IMR-90 (cell line): ENCODE results near the gene GLMP. TPM values are rescaled to one million over a fixed set of nuclear protein-coding genes. Genes with fewer than 3 reads are reported as not detected.

ENCODE experiments used
- ATAC-seq: fragments of 200-7000 bp; cut with Tn5 transposase; 2 replicates; pipeline ENCODE4 v1.9.1; 2020; ENCODE audit warnings: low read depth, mild to moderate bottlenecking, moderate library complexity
- BruUV-seq: library from RNA; stranded (reverse); fragments of 400-500 nt; replicated peaks from 2 replicates; lab custom pipeline; 2021; lab: Mats Ljungman, UMichigan
- CTCF ChIA-PET: fragments of 300-600 bp; formaldehyde crosslinking; extraction: SDS; loops from one replicate; lab custom pipeline; 2021; ENCODE audit warnings: antibody characterized with exemption; lab: Yijun Ruan, JAX
- POLR2A ChIA-PET: fragments of 300-600 bp; sonication (Branson Sonifier 250); formaldehyde crosslinking; loops from one replicate; lab custom pipeline; 2022; ENCODE audit warnings: antibody characterized with exemption; ENCODE audit not compliant: unreplicated experiment; lab: Charles Lee
- DNase-seq: peaks from one replicate; pipeline ENCODE4 v3.0.0; 2013
- H2AFZ ChIP-seq: replicated peaks from 2 replicates; pipeline ENCODE3; 2013; ENCODE audit warnings: low read length, mild to moderate bottlenecking; ENCODE audit not compliant: poor library complexity
- H2AK5ac ChIP-seq: 2 replicates; pipeline ENCODE4 v1.6.1; 2013; ENCODE audit warnings: low read depth, low read length, inconsistent platforms
- H2AK9ac ChIP-seq: replicated peaks from 2 replicates; pipeline ENCODE3; 2013; ENCODE audit warnings: mild to moderate bottlenecking, low read depth, low read length, moderate library complexity; ENCODE audit not compliant: poor library complexity
- H2BK120ac ChIP-seq: 2 replicates; pipeline ENCODE4 v1.6.1; 2013; ENCODE audit warnings: low read depth, low read length, inconsistent platforms
- H2BK15ac ChIP-seq: 3 replicates; pipeline ENCODE4 v1.6.1; 2013; ENCODE audit warnings: low read depth, low read length, inconsistent platforms
- H2BK20ac ChIP-seq: 2 replicates; pipeline ENCODE4 v1.6.1; 2013; ENCODE audit warnings: low read depth, mild to moderate bottlenecking, inconsistent platforms, low read length, moderate library complexity
- H2BK5ac ChIP-seq: 2 replicates; pipeline ENCODE4 v1.6.1; 2013; ENCODE audit warnings: mild to moderate bottlenecking, low read depth, low read length, inconsistent platforms; ENCODE audit not compliant: poor library complexity, severe bottlenecking
- H3K14ac ChIP-seq: replicated peaks from 2 replicates; pipeline ENCODE4 v1.6.1; 2013; ENCODE audit warnings: low read depth, low read length, inconsistent platforms
- H3K18ac ChIP-seq: 2 replicates; pipeline ENCODE4 v1.6.1; 2013; ENCODE audit warnings: low read depth, low read length, control low read depth
- H3K23ac ChIP-seq: 2 replicates; pipeline ENCODE4 v1.6.1; 2013; ENCODE audit warnings: low read depth, low read length, inconsistent platforms
- H3K27ac ChIP-seq: 2 replicates; pipeline ENCODE4 v1.5.1; 2013; ENCODE audit warnings: mild to moderate bottlenecking, control low read depth, low read length; ENCODE audit not compliant: insufficient read depth
- H3K27me3 ChIP-seq: 2 replicates; pipeline ENCODE4 v1.6.1; 2013; ENCODE audit warnings: low read length; ENCODE audit not compliant: control insufficient read depth, insufficient read depth
- H3K36me3 ChIP-seq: 2 replicates; pipeline ENCODE4 v1.6.1; 2013; ENCODE audit warnings: low read length, mixed read lengths; ENCODE audit not compliant: control insufficient read depth, insufficient read depth
- H3K4ac ChIP-seq: 2 replicates; pipeline ENCODE4 v1.6.1; 2013; ENCODE audit warnings: low read depth, low read length, inconsistent platforms
- H3K4me1 ChIP-seq: 2 replicates; pipeline ENCODE4 v1.6.1; 2013; ENCODE audit warnings: low read length, mixed read lengths; ENCODE audit not compliant: control insufficient read depth, insufficient read depth
- H3K4me2 ChIP-seq: 2 replicates; pipeline ENCODE4 v1.6.1; 2013; ENCODE audit warnings: low read depth, mild to moderate bottlenecking, control low read depth, low read length, moderate library complexity
- H3K4me3 ChIP-seq: 2 replicates; pipeline ENCODE4 v1.5.1; 2013; ENCODE audit warnings: low read depth, mild to moderate bottlenecking, control low read depth, low read length, moderate library complexity; ENCODE audit not compliant: insufficient read depth
- H3K56ac ChIP-seq: 2 replicates; pipeline ENCODE4 v1.6.1; 2013; ENCODE audit warnings: low read length, inconsistent platforms; ENCODE audit not compliant: insufficient read depth; ENCODE audit errors: extremely low read depth
- H3K79me1 ChIP-seq, 2 experiments: 2 replicates each; pipeline ENCODE4 v1.6.1; 2013; ENCODE audit warnings: low read length in 2 of 2, inconsistent platforms in 1 of 2, low read depth in 1 of 2
- H3K9ac ChIP-seq: 2 replicates; pipeline ENCODE4 v1.6.1; 2013; ENCODE audit warnings: low read depth, low read length, control low read depth
- H3K9me1 ChIP-seq: 2 replicates; pipeline ENCODE4 v1.6.1; 2013; ENCODE audit warnings: low read length, inconsistent platforms; ENCODE audit not compliant: insufficient read depth
- H3K9me3 ChIP-seq: 2 replicates; pipeline ENCODE4 v1.6.1; 2013; ENCODE audit warnings: low read length; ENCODE audit not compliant: control insufficient read depth, insufficient read depth
- H4K20me1 ChIP-seq: 2 replicates; pipeline ENCODE4 v1.6.1; 2013; ENCODE audit warnings: low read length, inconsistent platforms; ENCODE audit not compliant: insufficient read depth
- H4K5ac ChIP-seq: 2 replicates; pipeline ENCODE4 v1.6.1; 2013; ENCODE audit warnings: mild to moderate bottlenecking, low read depth, low read length, control low read depth
- H4K8ac ChIP-seq, 2 experiments: 2 replicates each; pipeline ENCODE4 v1.6.1; 2013; ENCODE audit warnings: low read depth in 2 of 2, low read length in 2 of 2, control low read depth in 1 of 2, inconsistent platforms in 1 of 2
- H4K91ac ChIP-seq: 2 replicates; pipeline ENCODE4 v1.6.1; 2013; ENCODE audit warnings: low read depth, low read length, inconsistent platforms; ENCODE audit not compliant: insufficient read depth
- FOS ChIP-seq: fragments of 150-350 bp; IDR thresholded peaks from 2 replicates; pipeline ENCODE4 v1.6.1; 2016; ENCODE audit warnings: low read depth, low read length
- MAZ ChIP-seq: IDR thresholded peaks from 2 replicates; pipeline ENCODE4 v1.6.1; 2012; ENCODE audit warnings: low read depth, mild to moderate bottlenecking, low read length, improper control_type of control experiment, moderate library complexity, borderline replicate concordance
- MXI1 ChIP-seq: IDR thresholded peaks from 2 replicates; pipeline ENCODE4 v1.6.1; 2012; ENCODE audit warnings: low read depth, mild to moderate bottlenecking, low read length, moderate library complexity, borderline replicate concordance
- POLR2A ChIP-seq: IDR thresholded peaks from 2 replicates; pipeline ENCODE4 v1.6.1; 2012; ENCODE audit warnings: mild to moderate bottlenecking, low read depth, low read length
- RAD21 ChIP-seq: IDR thresholded peaks from 2 replicates; pipeline ENCODE4 v1.6.1; 2012; ENCODE audit warnings: low read length, improper control_type of control experiment
- WGBS, 2 experiments: methylation state at CpG; one replicate each; pipeline versions ENCODE4 v1.1.5 to v1.1.7; 2013; ENCODE audit warnings: missing lambda C conversion rate in 2 of 2; ENCODE audit not compliant: insufficient read length in 1 of 2; ENCODE audit errors: extremely low coverage in 2 of 2; 5-methylcytosine and 5-hydroxymethylcytosine counted together
- dilution Hi-C: fragments of 300-500 bp; cut with HindIII; formaldehyde crosslinking; loops from one replicate; pipeline ENCODE4 v1.14.3; 2018; ENCODE audit warnings: low sequenced_read_pairs; ENCODE audit not compliant: unreplicated experiment
- in situ Hi-C: fragments of 300-500 bp; cut with MboI; formaldehyde crosslinking; loops from 3 replicates; pipeline ENCODE4 v1.14.3; 2019; ENCODE audit warnings: low sequenced_read_pairs, inconsistent platforms, mixed read lengths
- intact Hi-C: fragments of 100-400 bp; cut with micrococcal nuclease; formaldehyde crosslinking; loops from 2 replicates; pipeline ENCODE4 v1.10.0; 2022
- polyA plus RNA-seq, 3 experiments: library from polyadenylated mRNA; depleted of rRNA; stranded (reverse); fragments of >200 nt; gene quantifications; 2 replicates each; pipeline ENCODE4 v1.2.3, GENCODE V29; 2012; ENCODE audit warnings: low replicate concordance in 1 of 3
- total RNA-seq: library from RNA; depleted of rRNA; stranded (reverse); fragments of >200 nt; gene quantifications from 2 replicates; pipeline ENCODE4 v1.2.3, GENCODE V29; 2012

The GLMP gene
- total and polyA plus RNA-seq, 2 of the 4 experiments (the other 2 are of a cell fraction), result 32.6 to 43.1 TPM

GRCh38 chr1:156282479-156283222 lies 12.8 kb downstream of the GLMP start, which contains the start of gene SMG5:
SMG5 (minus strand) TSS chr1:156282825; CDS start chr1:156282680, 145 bp downstream.
- Histone ChIP-seq H2BK120ac (peak within 1 kb of the TSS; percentile 67), H2AK9ac (peak within 1 kb of the TSS; percentile 92), H4K20me1 (peaks cover 32% of the 10 kb centered on the region), H3K4me1 (peaks cover 9% of the 10 kb centered on the region), H3K9ac (peak within 1 kb of the TSS; percentile 86), H3K14ac (peak within 1 kb of the TSS; percentile 99), H3K4ac (peak within 1 kb of the TSS; percentile 95), H3K56ac (peak within 1 kb of the TSS; percentile 79), H2AFZ (peak within 1 kb of the TSS; percentile 92), H3K18ac (peak within 1 kb of the TSS; percentile 35; the same call in 1 of the 2 replicates), H4K91ac (peak within 1 kb of the TSS; percentile 85), H2BK15ac (peak within 1 kb of the TSS; percentile 22; the same call in 2 of the 3 replicates), H2BK20ac (no peak within 1 kb of the TSS), H2BK5ac (peak within 1 kb of the TSS; percentile 67), H4K8ac (peak within 1 kb of the TSS; percentile 72 to 99), H3K36me3 (peaks cover 14% of the 10 kb centered on the region), H3K9me3 (no peaks in the 10 kb centered on the region), H3K4me3 (peak within 1 kb of the TSS; percentile 67), H3K23ac (peak within 1 kb of the TSS; percentile 97), H3K27me3 (no peaks in the 10 kb centered on the region), H3K9me1 (peaks cover 7% of the 10 kb centered on the region), H3K79me1 (peaks cover 45 to 66% of the 10 kb centered on the region in 2 experiments; a peak in 3 of 4 replicates), H2AK5ac (peak within 1 kb of the TSS; percentile 76), H4K5ac (peak within 1 kb of the TSS; percentile 74), H3K27ac (peak within 1 kb of the TSS; percentile 78), H3K4me2 (peak within 1 kb of the TSS; percentile 90)
- intact Hi-C loops (no loop called here), in situ Hi-C loops (no loop called here), dilution Hi-C loops (no loop called here)
- 0% methylated on average over 32 of the region's 50 CpGs; no CpG with 5 or more reads in 1 of the 2 experiments for WGBS, 2 experiments
- DNase-seq (peak; percentile 99), ATAC-seq (peak; percentile 97)
- TF ChIP-seq FOS, result peak; percentile 30; the same call in 1 of the 2 replicates
- peak; percentile 97 for TF ChIP-seq POLR2A
- no peak for TF ChIP-seq RAD21
- peak; percentile 82 for TF ChIP-seq MXI1
- TF ChIP-seq MAZ, result peak; percentile 39; the same call in 1 of the 2 replicates
- ChIA-PET CTCF (no interaction called here), POLR2A (interaction anchor here (0.6 to 1.7 kb wide), 3 partner anchors 13 to 70 kb away, joined by 4 to 8 read pairs (median 4); partner anchors contain the start of genes GLMP and PMF1)
- BruUV-seq, result no TSS peak
